PFSK-1 (cell line): ENCODE results near the gene CHRM4.

Experiments
- FOXP2 ChIP-seq: optimal IDR thresholded peaks from 2 replicates; pipeline ENCODE3; 2011; ENCODE audit warnings: borderline replicate concordance, control low read depth, inconsistent platforms; ENCODE audit not compliant: insufficient read depth; ENCODE audit errors: extremely low read length, extremely low read depth
- POLR2AphosphoS5 ChIP-seq: IDR thresholded peaks from 2 replicates; pipeline ENCODE4 v1.6.1; 2012; ENCODE audit warnings: low read depth, mild to moderate bottlenecking, control low read depth, low read length, moderate library complexity
- SIN3A ChIP-seq: IDR thresholded peaks from 2 replicates; pipeline ENCODE4 v1.6.1; 2012; ENCODE audit warnings: mild to moderate bottlenecking, low read length, moderate library complexity, borderline replicate concordance; ENCODE audit not compliant: insufficient read depth
- TAF1 ChIP-seq: IDR thresholded peaks from 2 replicates; pipeline ENCODE4 v1.6.1; 2012; ENCODE audit warnings: low read length, control low read depth, borderline replicate concordance; ENCODE audit not compliant: insufficient read depth
- TF ChIP-seq, protein P1 (sequence below), 2 experiments: IDR thresholded peaks; 2 replicates each; pipeline versions ENCODE4 v1.6.1 to v1.8.0; 2011 to 2012; ENCODE audit warnings: low read depth in 2 of 2, low read length in 2 of 2, control low read depth in 1 of 2, inconsistent platforms in 1 of 2, mild to moderate bottlenecking in 1 of 2, moderate library complexity in 1 of 2; ENCODE audit not compliant: insufficient read depth in 1 of 2

CHRM4 gene

GRCh38 chr11:46422588-46422987 is 31.0 kb upstream of the CHRM4 start:
- TF ChIP-seq SIN3A (no peak), FOXP2 (no peak), POLR2AphosphoS5 (no peak), TAF1 (no peak)
- TF ChIP-seq, protein P1, sequence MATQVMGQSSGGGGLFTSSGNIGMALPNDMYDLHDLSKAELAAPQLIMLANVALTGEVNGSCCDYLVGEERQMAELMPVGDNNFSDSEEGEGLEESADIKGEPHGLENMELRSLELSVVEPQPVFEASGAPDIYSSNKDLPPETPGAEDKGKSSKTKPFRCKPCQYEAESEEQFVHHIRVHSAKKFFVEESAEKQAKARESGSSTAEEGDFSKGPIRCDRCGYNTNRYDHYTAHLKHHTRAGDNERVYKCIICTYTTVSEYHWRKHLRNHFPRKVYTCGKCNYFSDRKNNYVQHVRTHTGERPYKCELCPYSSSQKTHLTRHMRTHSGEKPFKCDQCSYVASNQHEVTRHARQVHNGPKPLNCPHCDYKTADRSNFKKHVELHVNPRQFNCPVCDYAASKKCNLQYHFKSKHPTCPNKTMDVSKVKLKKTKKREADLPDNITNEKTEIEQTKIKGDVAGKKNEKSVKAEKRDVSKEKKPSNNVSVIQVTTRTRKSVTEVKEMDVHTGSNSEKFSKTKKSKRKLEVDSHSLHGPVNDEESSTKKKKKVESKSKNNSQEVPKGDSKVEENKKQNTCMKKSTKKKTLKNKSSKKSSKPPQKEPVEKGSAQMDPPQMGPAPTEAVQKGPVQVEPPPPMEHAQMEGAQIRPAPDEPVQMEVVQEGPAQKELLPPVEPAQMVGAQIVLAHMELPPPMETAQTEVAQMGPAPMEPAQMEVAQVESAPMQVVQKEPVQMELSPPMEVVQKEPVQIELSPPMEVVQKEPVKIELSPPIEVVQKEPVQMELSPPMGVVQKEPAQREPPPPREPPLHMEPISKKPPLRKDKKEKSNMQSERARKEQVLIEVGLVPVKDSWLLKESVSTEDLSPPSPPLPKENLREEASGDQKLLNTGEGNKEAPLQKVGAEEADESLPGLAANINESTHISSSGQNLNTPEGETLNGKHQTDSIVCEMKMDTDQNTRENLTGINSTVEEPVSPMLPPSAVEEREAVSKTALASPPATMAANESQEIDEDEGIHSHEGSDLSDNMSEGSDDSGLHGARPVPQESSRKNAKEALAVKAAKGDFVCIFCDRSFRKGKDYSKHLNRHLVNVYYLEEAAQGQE (IDR thresholded peaks at IDR 0.05; ENCODE audit: insufficient read depth in 1 of 2, low read depth in 2 of 2, low read length in 2 of 2): no peak

DNA sequence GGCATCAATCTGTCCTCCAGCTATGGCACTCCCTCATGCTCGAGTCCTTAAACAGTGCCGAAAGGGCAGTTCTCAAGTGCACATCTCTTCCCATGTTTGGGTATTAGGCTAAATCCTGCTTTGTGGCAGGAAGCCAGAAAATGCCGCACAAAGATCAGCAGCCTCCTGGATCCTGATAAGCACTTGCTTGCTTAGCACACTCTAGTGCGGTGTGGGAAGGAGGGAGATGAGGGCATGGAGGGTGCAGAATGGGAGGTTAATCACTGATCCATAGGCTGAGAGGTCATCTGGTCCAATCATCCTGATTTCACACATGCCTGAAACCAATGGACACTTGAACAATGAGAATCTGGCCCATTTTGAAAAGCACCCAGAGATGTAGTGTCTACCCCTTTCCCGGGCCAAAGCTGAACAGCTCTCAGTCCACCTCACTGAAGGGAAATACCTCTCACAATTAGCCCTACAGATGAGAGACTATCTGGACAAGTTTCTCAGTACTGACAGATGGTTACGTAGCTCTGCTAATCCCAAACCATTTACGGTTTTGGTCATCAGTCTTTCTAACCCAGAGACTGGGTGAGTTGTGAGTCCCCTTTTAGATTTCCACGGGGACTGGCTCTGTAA is 29.8 kb upstream of the CHRM4 start:
- TF ChIP-seq SIN3A: no peak
- TF ChIP-seq TAF1: no peak
- TF ChIP-seq, protein P1 (IDR thresholded peaks at IDR 0.05; ENCODE audit: insufficient read depth in 1 of 2, low read depth in 2 of 2, low read length in 2 of 2): no peak
- TF ChIP-seq POLR2AphosphoS5: no peak
- TF ChIP-seq FOXP2: no peak

DNA sequence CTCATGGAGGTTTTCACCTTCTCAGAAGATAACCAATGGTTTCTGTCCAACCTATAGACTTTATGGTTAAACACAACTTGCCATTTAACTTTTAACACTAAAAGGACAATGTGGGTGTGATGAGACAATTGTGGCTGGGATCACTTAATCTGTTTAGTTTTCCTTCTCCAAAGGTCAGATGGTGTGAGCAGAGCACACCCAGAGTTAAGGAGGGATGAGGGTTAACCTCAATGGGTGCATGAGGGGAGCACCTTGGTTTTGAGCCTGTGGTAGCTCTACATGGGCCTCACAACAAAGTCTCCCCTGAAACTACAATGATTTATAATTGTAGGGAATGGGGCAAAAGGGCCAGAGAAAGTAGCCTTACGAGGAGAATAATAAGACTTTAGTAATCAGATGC is 28.9 kb upstream of the CHRM4 start:
- no peak for TF ChIP-seq SIN3A
- TF ChIP-seq, protein P1 (IDR thresholded peaks at IDR 0.05; ENCODE audit: insufficient read depth in 1 of 2, low read depth in 2 of 2, low read length in 2 of 2): no peak
- no peak for TF ChIP-seq FOXP2
- no peak for TF ChIP-seq TAF1
- TF ChIP-seq POLR2AphosphoS5: no peak

GRCh38 chr11:46418751-46419150 is 27.2 kb upstream of the CHRM4 start:
- TF ChIP-seq SIN3A (no peak), POLR2AphosphoS5 (no peak), FOXP2 (no peak), TAF1 (no peak)
- TF ChIP-seq, protein P1 (IDR thresholded peaks at IDR 0.05; ENCODE audit: insufficient read depth in 1 of 2, low read depth in 2 of 2, low read length in 2 of 2): no peak

DNA sequence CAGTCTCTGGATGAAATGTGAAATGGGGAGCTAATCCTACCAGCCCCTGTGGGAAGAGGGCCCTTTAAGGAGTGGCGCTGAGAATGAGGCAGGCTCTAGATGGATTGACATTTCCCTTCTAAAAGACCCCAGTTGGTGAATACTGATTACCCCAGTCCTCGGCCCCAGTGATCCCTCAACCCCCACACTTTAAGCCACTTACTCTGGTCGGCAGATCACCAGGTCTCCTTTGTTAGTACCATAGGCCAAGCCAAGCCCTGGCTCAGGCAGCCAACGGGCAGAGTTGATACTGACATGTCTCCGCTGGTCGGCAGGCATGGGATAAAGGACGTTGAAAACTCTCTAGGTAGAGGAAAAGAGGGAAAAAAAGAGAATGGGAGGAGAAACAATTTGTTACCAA is 26.1 kb upstream of the CHRM4 start:
- TF ChIP-seq POLR2AphosphoS5 (no peak), SIN3A (no peak), FOXP2 (no peak), TAF1 (no peak)
- TF ChIP-seq, protein P1 (IDR thresholded peaks at IDR 0.05; ENCODE audit: insufficient read depth in 1 of 2, low read depth in 2 of 2, low read length in 2 of 2): no peak
